GM19468 (cell line): ENCODE results near the gene CCDC187.

ENCODE experiments used
- ATAC-seq: cut with Tn5 transposase; IDR thresholded peaks from one replicate; pipeline ENCODE4 v1.9.1; 2021; ENCODE audit warnings: mild to moderate bottlenecking, moderate library complexity, moderate number of reproducible peaks; ENCODE audit not compliant: unreplicated experiment; ENCODE audit errors: extremely low read depth

Gene CCDC187

DNA sequence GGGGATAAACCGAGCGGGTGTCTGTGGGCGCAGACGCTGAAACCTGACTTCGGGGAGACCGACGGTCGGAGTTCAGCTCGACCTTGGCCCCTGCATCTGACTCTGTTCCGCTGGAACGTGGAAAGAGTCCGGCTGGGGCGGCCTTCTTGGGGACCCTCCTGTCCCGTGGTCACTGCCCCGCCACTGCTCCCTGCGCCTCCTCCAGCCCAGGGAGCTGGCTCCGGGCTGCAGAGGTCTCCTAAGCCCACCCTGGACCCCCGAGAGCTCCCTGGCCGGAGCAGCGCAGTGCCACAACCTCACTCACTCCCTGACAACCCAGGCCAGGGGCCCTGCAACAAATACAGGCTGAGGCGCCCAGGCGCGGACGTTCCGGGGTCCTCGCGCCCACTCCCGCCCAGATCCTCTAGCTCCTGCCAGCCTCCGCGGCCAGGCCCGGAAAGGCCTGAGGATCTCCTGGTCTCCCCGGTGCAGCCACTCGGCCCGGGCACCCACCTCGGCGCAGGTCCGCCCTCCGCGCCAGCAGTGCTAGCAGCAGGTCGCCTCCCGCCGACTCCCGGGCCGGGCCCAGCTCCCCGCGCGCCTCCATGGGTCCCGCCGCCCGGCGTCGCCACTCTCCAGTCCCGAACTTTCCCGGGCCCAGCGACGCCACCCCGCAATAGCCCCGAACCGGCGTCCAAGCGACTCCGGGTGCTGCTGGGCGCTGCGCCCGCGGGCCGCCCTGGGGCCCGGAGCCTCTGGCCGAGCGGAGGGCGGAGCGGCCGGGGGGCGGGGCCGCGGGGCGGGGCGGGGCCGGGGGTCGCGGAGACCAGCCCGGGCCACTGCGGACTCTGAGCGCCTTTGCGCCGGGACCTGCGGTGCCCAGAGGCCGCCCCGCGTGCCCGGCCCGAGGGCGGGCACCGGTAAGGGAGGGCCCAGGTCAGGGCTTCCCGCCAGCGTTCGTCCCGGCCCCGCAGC, 101.2 kb downstream of the CCDC187 start:
- no peak for ATAC-seq

DNA sequence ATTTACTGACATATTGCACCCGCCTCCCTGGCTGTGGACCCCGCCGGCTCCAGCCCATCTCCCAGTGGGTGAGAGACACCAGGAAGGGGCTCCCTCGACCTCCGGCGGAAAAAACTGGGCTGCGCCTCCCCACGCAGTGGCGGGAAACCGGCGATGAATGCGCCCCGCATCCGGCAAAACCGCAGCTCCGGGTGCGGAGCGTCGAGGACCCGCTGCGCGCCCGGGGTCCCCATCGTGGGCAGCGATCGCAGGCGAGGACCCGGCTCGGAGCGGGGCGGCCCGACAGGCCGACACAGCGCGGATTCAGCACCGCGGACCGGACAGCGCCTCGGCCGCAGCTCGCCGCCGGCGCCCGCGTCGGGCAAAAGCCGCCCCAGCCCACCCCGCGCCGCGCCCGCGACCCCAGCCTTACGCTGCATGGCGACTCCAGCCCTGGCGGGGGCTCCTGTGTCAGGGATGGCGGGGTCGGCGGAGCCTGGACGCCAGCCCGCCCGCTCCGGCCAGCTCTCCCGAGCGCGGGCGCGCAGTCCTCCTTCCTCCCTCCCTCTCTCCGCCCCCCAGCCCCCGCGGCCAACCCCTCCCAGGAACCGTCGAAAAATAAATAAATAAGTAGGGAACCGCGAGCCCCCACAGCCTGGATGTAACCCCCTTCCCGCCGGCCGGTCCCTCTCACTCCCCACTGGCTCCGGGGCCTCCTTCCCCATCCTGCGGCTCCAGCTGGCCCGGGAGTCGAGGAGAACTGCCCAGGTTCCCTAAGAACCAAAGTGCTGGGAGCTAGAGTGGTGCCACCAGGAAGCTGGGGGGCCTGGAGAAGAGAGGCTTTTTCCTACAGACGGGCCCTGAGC, 102.1 kb downstream of the CCDC187 start:
- no peak for ATAC-seq

- ATAC-seq, result no peak
These were observed 102.7 kb downstream of the CCDC187 start for GRCh38 chr9:136201174-136201573.

- ATAC-seq, result no peak
These were observed 103.5 kb downstream of the CCDC187 start for GRCh38 chr9:136200424-136200823.
